ENCODE measurements around the gene INMT.

INMT gene

DNA sequence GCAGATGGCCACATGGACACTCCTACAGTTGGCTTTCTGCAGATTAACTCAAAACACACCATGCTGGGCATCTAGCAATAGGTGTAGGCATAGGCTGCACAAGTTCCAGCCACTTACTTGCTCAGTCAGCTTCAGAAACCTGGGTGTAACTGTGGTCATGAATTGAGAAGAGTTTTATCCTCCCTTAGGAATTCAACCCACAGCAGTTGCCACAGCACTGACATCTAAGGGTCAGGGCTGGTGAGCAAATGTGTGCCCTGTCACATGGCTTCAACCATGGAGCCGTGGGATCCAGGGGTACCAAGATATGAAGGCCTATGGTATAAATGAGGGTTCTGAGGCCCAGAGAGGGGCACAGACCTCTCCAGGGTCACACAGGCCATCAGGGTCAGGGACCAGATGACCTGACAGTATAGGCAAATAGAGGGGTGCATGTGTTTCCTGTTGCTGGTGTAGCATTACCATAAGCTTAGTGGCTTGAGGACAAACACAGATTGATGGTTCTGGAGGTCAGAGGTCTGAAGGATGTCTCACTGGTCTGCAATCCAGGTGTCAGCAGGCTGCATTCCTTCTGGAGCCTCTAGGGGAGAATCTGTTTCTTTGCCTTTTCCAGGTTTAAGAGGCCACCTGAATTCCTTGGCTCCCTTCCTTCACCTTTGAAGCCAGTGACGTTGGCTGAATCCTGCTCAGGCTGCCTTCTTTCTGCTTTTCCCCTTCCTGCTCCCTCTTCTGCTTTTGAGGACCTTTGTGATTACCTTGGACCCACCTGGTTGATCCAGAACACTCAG, 43.4 kb downstream of the INMT start:
- H3K36me3 ChIP-seq, result peaks cover 5% of the 10 kb centered on the region
- H3K4me1 ChIP-seq, result peaks cover 66% of the 10 kb centered on the region
- no peak overlapping the region for H3K4me3 ChIP-seq
- H4K20me1 ChIP-seq, result peaks cover 13% of the 10 kb centered on the region
- no peaks in the 10 kb centered on the region for H3K27me3 ChIP-seq
- peak overlapping the region; percentile 63 for H3K4me2 ChIP-seq
- no peak overlapping the region for H3K27ac ChIP-seq
- H3K9me3 ChIP-seq, result no peaks in the 10 kb centered on the region
- no peak for TF ChIP-seq Cebpa-rat (IDR thresholded peaks at IDR 0.05)
- H3K9ac ChIP-seq, result no peak overlapping the region

DNA sequence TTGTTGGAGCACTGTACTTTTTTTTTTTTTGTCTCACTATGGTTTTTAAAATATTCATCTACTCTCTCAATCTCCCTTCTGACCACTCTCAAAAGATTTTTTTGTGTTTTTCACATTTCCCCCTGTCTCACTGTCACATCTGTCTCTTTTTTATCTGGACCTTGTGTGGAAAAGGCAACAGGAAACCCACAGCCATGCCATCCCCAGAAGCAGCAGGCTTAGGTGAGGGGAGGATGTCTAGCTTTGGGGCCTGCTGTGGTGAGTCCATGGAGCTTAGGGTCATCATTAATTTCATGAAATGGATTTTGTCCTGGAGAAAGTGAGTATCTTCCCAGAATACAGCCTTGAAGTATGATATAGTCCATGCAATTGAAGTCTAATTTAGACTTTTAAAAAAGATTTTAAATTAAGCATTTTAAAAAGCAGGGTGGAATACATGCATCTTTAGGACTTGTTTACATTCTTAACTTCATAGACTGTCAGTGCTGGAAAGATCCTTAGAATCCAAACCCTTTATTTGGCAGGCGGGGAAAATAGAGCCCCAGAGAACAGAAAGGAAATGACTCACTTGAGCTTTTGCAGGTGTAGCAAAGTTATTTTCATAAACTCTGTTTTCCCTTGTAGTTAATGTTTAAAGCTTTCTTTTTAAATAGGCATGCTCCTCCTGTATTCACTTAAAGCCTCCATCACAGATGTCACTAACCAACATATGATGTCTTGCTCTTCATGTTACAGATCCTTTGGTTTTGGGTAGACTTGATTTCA, 44.4 kb downstream of the INMT start:
- no peaks in the 10 kb centered on the region for H3K9me3 ChIP-seq
- peaks cover 14% of the 10 kb centered on the region for H4K20me1 ChIP-seq
- H3K9ac ChIP-seq, result no peak overlapping the region
- H3K27me3 ChIP-seq, result no peaks in the 10 kb centered on the region
- H3K4me1 ChIP-seq, result peaks cover 70% of the 10 kb centered on the region
- no peak for TF ChIP-seq Cebpa-rat (IDR thresholded peaks at IDR 0.05)
- H3K4me3 ChIP-seq, result no peak overlapping the region
- H3K36me3 ChIP-seq, result peaks cover 3% of the 10 kb centered on the region
- H3K27ac ChIP-seq, result no peak overlapping the region
- peak overlapping the region; percentile 63 for H3K4me2 ChIP-seq

DNA sequence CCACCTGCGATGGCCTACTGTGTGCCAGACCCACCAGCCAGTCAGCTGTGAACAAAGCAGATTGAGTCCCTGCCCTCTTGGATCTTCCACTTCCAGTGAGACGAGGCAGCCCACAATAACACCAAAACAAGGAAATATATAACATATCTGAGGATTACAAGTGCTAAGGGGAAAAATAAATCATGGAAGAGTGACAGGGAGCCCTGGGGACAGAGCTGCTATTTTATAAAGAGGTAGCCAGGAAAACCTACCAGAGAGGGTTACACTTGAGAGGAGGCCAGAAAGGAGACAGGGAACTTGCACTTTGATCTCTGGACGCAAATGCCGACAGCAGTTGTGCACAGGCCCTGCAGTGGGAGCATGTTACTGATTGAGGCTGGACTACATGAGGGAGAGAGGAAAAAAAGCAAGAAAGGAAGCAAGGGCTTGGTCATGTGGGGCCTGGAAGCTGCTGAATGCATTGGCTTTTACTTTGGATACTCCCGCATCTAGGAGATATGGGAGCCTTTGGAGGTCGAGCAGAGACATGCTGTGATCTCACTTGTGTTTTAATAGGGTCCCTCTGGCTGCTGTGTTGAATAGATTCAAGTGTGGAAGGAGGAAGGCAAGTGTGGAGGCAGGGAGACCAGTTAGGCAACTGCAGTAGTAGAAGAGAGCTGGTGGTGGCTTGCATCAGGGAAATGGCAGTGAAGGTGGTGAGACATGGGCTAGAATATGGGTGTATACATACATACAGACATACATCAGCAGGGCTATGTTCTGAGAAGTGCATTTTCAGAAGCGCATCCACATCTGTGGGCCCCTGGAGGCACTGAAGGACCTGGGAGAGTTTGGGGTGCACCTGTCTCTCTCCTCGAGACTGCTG, 45.5 kb downstream of the INMT start:
- no peak overlapping the region for H3K9ac ChIP-seq
- no peaks in the 10 kb centered on the region for H3K27me3 ChIP-seq
- H3K9me3 ChIP-seq, result no peaks in the 10 kb centered on the region
- no peak for TF ChIP-seq Cebpa-rat (IDR thresholded peaks at IDR 0.05)
- no peaks in the 10 kb centered on the region for H3K36me3 ChIP-seq
- no peak overlapping the region for H3K27ac ChIP-seq
- peak overlapping the region; percentile 63 for H3K4me2 ChIP-seq
- H3K4me3 ChIP-seq, result no peak overlapping the region
- H3K4me1 ChIP-seq, result peaks cover 72% of the 10 kb centered on the region
- peaks cover 14% of the 10 kb centered on the region for H4K20me1 ChIP-seq

DNA sequence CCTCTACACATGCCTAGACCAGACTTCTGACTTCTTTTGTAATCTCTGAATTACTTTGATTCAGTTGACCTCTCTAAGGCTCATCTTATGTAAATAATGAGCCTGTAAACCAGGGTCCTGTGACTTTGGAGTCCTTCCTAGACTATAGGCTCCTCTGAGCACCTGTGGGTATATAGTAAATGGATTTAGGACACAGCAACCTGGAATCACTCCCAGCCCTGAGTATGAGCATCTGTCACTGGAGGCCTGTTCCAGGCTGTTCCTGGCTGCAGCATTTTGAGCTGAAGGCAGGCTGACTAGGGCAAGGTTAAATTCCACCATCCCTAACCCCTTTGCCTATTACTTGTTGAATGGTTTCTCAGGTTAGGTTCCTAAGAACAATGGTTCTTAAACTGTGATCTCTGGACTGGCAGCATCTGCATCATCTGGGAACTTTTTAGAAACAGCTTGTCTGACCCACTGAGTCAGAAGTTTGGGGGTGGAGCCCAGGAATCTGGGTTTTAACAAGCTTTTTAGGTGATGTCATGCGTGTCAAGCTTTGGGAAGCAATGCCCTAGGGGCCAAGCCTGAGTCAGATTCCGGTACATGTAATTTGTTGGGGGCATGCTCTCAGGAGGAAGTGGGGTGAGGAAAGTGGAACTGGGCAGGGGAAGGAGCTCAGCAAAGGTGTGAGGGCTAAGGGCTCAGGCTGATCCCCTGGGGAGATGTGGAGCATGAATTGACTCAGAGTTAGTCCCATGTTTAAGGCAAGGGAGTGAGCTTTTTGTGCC, 47.5 kb downstream of the INMT start:
- Histone ChIP-seq H3K27me3 (no peaks in the 10 kb centered on the region), H4K20me1 (peaks cover 14% of the 10 kb centered on the region), H3K9ac (no peak overlapping the region), H3K27ac (no peak overlapping the region; the same call in 1 of the 2 replicates), H3K4me2 (peak overlapping the region; percentile 65), H3K36me3 (no peaks in the 10 kb centered on the region), H3K4me1 (peaks cover 72% of the 10 kb centered on the region), H3K9me3 (no peaks in the 10 kb centered on the region), H3K4me3 (no peak overlapping the region)
- no peak for TF ChIP-seq Cebpa-rat (IDR thresholded peaks at IDR 0.05)

DNA sequence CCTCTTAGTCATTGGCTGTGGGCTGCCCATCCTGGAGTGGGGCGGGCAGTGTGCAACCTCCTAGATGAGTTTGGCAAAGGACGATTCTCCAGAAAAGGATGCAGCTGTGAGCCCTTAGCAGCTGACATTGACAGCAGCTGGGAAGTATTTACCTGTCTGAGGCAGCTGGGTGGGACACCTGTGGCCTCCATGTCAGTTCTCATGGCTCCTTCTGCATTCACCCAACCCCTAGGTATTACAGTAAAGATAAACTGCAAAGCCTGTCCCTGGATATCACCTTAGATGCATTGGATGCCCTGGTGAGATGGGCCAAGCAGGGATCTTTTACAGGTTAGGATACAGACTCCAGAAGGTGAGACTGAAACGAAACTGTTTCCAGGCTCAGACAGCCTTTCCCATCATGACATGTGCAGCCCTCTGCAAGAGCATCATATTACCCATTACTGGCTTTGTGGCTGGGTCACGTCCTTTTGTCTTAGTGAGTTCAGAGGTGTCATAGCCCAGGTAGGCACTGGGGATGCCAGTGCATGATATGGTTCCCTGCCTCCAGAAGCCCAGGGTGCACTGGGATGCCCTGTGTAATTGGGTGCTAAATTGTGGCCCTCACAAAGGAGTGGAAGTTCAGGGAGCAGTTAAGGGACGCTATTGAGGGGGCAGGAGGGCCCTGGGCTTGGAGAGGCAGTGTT, 48.2 kb downstream of the INMT start:
- H3K27me3 ChIP-seq, result no peaks in the 10 kb centered on the region
- no peak overlapping the region for H3K4me3 ChIP-seq
- H3K36me3 ChIP-seq, result no peaks in the 10 kb centered on the region
- H3K4me1 ChIP-seq, result peaks cover 64% of the 10 kb centered on the region
- no peak overlapping the region; the same call in 1 of the 2 replicates for H3K27ac ChIP-seq
- H3K4me2 ChIP-seq, result peak overlapping the region; percentile 65
- TF ChIP-seq Cebpa-rat (IDR thresholded peaks at IDR 0.05), result no peak
- no peaks in the 10 kb centered on the region for H3K9me3 ChIP-seq
- H3K9ac ChIP-seq, result no peak overlapping the region
- peaks cover 14% of the 10 kb centered on the region for H4K20me1 ChIP-seq

DNA sequence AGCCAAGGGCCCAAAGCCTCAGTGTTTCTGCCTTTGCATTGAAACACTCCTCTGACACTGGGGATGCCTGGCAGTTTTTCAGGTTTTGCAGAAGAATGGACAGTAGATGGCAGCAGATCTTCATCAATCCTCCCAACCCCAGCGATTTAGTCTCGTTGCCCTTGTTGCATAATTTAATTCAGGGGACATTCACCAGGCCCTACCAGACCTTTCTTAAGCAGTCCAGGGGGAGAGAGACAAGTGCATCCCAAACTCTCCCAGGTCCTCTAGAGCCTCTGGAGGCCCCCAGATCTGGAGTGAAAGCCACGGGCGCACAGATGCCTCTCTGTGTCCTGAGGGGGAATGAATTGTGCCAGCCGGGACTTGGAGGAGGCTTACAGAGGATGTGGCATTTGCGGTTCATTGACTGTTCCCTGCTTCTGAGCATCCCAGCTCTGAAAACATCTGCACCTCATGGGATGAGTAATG, 48.9 kb downstream of the INMT start:
- no peaks in the 10 kb centered on the region for H3K27me3 ChIP-seq
- peaks cover 57% of the 10 kb centered on the region for H3K4me1 ChIP-seq
- no peak for TF ChIP-seq Cebpa-rat (IDR thresholded peaks at IDR 0.05)
- H4K20me1 ChIP-seq, result peaks cover 14% of the 10 kb centered on the region
- no peak overlapping the region for H3K27ac ChIP-seq
- H3K4me3 ChIP-seq, result no peak overlapping the region
- H3K9ac ChIP-seq, result no peak overlapping the region
- no peaks in the 10 kb centered on the region for H3K9me3 ChIP-seq
- H3K36me3 ChIP-seq, result no peaks in the 10 kb centered on the region
- H3K4me2 ChIP-seq, result peak overlapping the region; percentile 65

DNA sequence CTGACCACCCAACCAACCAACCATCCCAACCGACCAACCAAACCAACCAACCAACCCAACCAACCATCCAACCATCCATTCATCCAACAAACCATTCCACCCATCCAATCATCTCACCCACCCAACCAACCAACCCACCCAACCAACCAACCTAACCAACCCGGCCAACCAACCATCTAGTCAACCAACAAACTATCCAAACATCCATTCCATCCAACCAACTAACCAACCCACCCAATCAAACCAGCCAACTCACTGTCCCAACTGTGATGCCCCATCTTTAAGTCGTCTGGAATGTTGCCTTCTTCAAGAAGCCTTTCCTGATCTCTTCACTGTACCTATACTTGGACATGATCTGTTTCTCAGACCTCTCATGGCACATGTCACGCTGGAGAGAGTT, 50.9 kb downstream of the INMT start:
- Histone ChIP-seq H3K4me3 (no peak overlapping the region), H3K36me3 (no peaks in the 10 kb centered on the region), H3K9me3 (no peaks in the 10 kb centered on the region), H3K27ac (no peak overlapping the region), H3K9ac (no peak overlapping the region), H3K27me3 (no peaks in the 10 kb centered on the region), H3K4me2 (no peak overlapping the region), H4K20me1 (peaks cover 14% of the 10 kb centered on the region), H3K4me1 (peaks cover 37% of the 10 kb centered on the region)
- no peak for TF ChIP-seq Cebpa-rat (IDR thresholded peaks at IDR 0.05)

DNA sequence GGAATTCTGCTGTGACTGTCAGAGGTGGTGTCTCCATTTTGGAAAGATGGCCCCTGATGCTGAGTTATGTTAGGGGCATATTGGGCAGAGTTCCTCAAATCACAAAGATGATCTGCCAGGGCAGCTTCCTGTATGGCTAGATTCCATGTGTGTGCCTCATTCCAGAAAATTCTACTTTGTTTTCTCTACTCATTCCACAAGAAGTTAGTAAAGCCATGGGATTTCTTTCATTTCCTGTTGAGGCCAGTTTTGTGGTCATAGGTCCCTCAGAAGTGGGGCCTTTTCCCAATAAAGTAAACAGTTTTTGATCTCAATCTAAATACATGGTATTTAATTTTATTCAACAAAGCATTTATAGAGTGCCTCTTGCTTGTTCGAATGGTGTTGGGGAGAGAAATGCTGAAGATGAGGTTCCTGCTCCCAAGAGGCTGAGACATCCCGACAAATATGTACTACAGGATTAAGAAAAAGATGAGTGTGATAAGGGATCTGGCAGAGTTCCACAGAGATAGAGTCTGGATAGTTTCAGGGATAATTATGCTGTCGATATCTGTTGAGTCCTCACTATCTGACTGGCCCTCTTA, 52.2 kb downstream of the INMT start:
- peaks cover 11% of the 10 kb centered on the region for H4K20me1 ChIP-seq
- H3K4me3 ChIP-seq, result no peak overlapping the region
- TF ChIP-seq Cebpa-rat (IDR thresholded peaks at IDR 0.05), result no peak
- peaks cover 24% of the 10 kb centered on the region for H3K4me1 ChIP-seq
- no peaks in the 10 kb centered on the region for H3K36me3 ChIP-seq
- H3K27me3 ChIP-seq, result no peaks in the 10 kb centered on the region
- no peak overlapping the region for H3K9ac ChIP-seq
- H3K9me3 ChIP-seq, result no peaks in the 10 kb centered on the region
- H3K27ac ChIP-seq, result no peak overlapping the region
- no peak overlapping the region for H3K4me2 ChIP-seq
